PC-3 (cell line): ENCODE data around the gene MELTF. TPM values are rescaled to one million over a fixed set of nuclear protein-coding genes. Genes with fewer than 3 reads are reported as not detected.

ENCODE experiments used
- ATAC-seq: fragments of 200-7000 bp; cut with Tn5 transposase; 2 replicates; pipeline ENCODE4 v1.9.1; 2020; ENCODE audit warnings: mild to moderate bottlenecking, moderate library complexity
- BruUV-seq: library from RNA; stranded (reverse); fragments of 400-500 nt; replicated peaks from 2 replicates; lab custom pipeline; 2021; lab: Mats Ljungman, UMichigan
- CTCF ChIA-PET: fragments of 300-600 bp; sonication (Branson Sonifier 250); formaldehyde crosslinking; loops from one replicate; lab custom pipeline; 2022; ENCODE audit warnings: antibody characterized with exemption; lab: Charles Lee
- POLR2A ChIA-PET: fragments of 300-600 bp; sonication (Branson Sonifier 250); formaldehyde crosslinking; loops from one replicate; lab custom pipeline; 2022; ENCODE audit warnings: antibody characterized with exemption; ENCODE audit not compliant: unreplicated experiment; lab: Charles Lee
- DNase-seq: peaks from one replicate; pipeline ENCODE4 v3.0.0-alpha.2; 2015
- H2AFZ ChIP-seq: fragments of 300-600 bp; sonication (generic); 2 replicates; pipeline ENCODE4 v1.6.0; 2016; ENCODE audit warnings: antibody characterized with exemption, low read length
- H3F3A ChIP-seq: fragments of 300-600 bp; sonication (generic); one replicate; pipeline ENCODE4 v1.6.0; 2017; ENCODE audit warnings: antibody characterized with exemption, low read length, control low read depth, mild to moderate bottlenecking; ENCODE audit not compliant: unreplicated experiment
- H3K27ac ChIP-seq: fragments of 300-600 bp; sonication (generic); 2 replicates; pipeline ENCODE4 v1.5.1; 2016; ENCODE audit warnings: mild to moderate bottlenecking, low read length
- H3K27me3 ChIP-seq: fragments of 300-600 bp; sonication (generic); 2 replicates; pipeline ENCODE4 v1.6.1; 2016; ENCODE audit warnings: low read length, mixed read lengths
- H3K36me3 ChIP-seq: fragments of 300-600 bp; sonication (generic); 2 replicates; pipeline ENCODE4 v1.6.1; 2016; ENCODE audit warnings: low read depth, mixed run types, low read length, mixed read lengths
- H3K4me1 ChIP-seq: fragments of 300-600 bp; sonication (generic); 2 replicates; pipeline ENCODE4 v1.5.1; 2016; ENCODE audit warnings: low read length; ENCODE audit not compliant: insufficient read depth
- H3K4me2 ChIP-seq: fragments of 300-600 bp; sonication (generic); 2 replicates; pipeline ENCODE4 v1.6.0; 2016; ENCODE audit warnings: low read length
- H3K4me3 ChIP-seq: fragments of 300-600 bp; sonication (generic); 2 replicates; pipeline ENCODE4 v1.5.1; 2016; ENCODE audit warnings: mild to moderate bottlenecking, low read length, mixed read lengths
- H3K79me2 ChIP-seq: fragments of 300-600 bp; sonication (generic); 2 replicates; pipeline ENCODE4 v1.6.1; 2017; ENCODE audit warnings: low read length, mixed read lengths
- H3K9ac ChIP-seq: fragments of 300-600 bp; sonication (generic); 2 replicates; pipeline ENCODE4 v1.6.0; 2016; ENCODE audit warnings: mild to moderate bottlenecking, low read length
- H3K9me2 ChIP-seq: fragments of 300-600 bp; sonication (generic); replicated peaks from 2 replicates; pipeline ENCODE4 v1.6.1; 2016; ENCODE audit warnings: mixed run types, low read length, mixed read lengths
- H3K9me3 ChIP-seq: fragments of 300-600 bp; sonication (generic); 2 replicates; pipeline ENCODE4 v1.6.1; 2016; ENCODE audit warnings: low read length, mixed read lengths
- H4K20me1 ChIP-seq: fragments of 300-600 bp; sonication (generic); 2 replicates; pipeline ENCODE4 v1.6.1; 2016; ENCODE audit warnings: low read length, mixed read lengths
- EZH2 ChIP-seq: fragments of 300-600 bp; sonication (generic); IDR thresholded peaks from one replicate; pipeline ENCODE4 v1.6.1; 2017; ENCODE audit warnings: antibody characterized with exemption, mild to moderate bottlenecking, low read length; ENCODE audit not compliant: unreplicated experiment
- EZH2phosphoT487 ChIP-seq: fragments of 300-600 bp; sonication (generic); IDR thresholded peaks from 2 replicates; pipeline ENCODE4 v1.6.1; 2018; ENCODE audit warnings: mild to moderate bottlenecking, antibody characterized with exemption, low read length, borderline replicate concordance
- intact Hi-C: fragments of 100-400 bp; cut with micrococcal nuclease; formaldehyde crosslinking; loops from 2 replicates; pipeline ENCODE4 v1.9.0; 2023
- total RNA-seq: library from RNA; depleted of rRNA; stranded (reverse); fragments of >200 nt; gene quantifications from 2 replicates; pipeline ENCODE4 v1.2.3, GENCODE V29; 2014
- TF ChIP-seq, protein P1 (sequence below): fragments of 300-600 bp; sonication (generic); conservative IDR thresholded peaks from 2 replicates; pipeline ENCODE4 v1.5.1; 2017; ENCODE audit warnings: antibody characterized with exemption, low read depth, mild to moderate bottlenecking, low read length

Gene MELTF
- total RNA-seq, 1 experiment from 2014 or later, result 40.6 TPM

DNA sequence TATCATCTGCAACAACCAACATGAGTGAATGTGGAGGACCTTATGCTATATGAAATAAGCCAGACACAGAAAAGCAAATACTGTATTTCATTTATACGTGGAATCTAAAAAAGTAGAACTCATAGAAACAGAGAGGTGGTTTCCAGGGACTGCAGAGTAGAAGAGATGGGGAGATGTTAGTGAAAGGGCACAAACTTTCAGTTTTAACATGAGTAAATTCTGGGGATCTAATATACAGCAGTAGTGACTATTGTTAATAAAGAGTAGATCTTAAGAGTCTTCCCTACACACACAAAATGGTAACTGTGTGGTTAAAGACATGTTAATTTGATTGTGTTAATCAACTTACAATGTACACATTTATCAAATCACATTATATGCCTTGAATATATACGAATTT lies 20.9 kb upstream of the MELTF start:
- no peaks in the 10 kb centered on the region for H3K9me2 ChIP-seq
- no peak for ATAC-seq
- H3K4me1 ChIP-seq, result no peaks in the 10 kb centered on the region
- H3K27ac ChIP-seq, result no peak overlapping the region
- no peak overlapping the region for H3K9ac ChIP-seq
- no peak for TF ChIP-seq EZH2
- TF ChIP-seq, protein P1, sequence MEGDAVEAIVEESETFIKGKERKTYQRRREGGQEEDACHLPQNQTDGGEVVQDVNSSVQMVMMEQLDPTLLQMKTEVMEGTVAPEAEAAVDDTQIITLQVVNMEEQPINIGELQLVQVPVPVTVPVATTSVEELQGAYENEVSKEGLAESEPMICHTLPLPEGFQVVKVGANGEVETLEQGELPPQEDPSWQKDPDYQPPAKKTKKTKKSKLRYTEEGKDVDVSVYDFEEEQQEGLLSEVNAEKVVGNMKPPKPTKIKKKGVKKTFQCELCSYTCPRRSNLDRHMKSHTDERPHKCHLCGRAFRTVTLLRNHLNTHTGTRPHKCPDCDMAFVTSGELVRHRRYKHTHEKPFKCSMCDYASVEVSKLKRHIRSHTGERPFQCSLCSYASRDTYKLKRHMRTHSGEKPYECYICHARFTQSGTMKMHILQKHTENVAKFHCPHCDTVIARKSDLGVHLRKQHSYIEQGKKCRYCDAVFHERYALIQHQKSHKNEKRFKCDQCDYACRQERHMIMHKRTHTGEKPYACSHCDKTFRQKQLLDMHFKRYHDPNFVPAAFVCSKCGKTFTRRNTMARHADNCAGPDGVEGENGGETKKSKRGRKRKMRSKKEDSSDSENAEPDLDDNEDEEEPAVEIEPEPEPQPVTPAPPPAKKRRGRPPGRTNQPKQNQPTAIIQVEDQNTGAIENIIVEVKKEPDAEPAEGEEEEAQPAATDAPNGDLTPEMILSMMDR, result no peak
- TF ChIP-seq EZH2phosphoT487, result no peak
- no peaks in the 10 kb centered on the region for H3F3A ChIP-seq
- ChIA-PET CTCF (no interaction called here), POLR2A (no interaction called here)
- no peaks in the 10 kb centered on the region for H3K79me2 ChIP-seq
- intact Hi-C loops, result no loop called here
- no peak overlapping the region for H3K4me2 ChIP-seq
- H3K36me3 ChIP-seq, result peaks cover 21% of the 10 kb centered on the region; the same call in 1 of the 2 replicates
- H4K20me1 ChIP-seq, result no peaks in the 10 kb centered on the region
- BruUV-seq, result no TSS peak
- no peaks in the 10 kb centered on the region for H3K9me3 ChIP-seq
- no peak for DNase-seq
- no peaks in the 10 kb centered on the region for H3K27me3 ChIP-seq
- H3K4me3 ChIP-seq, result no peak overlapping the region
- no peak overlapping the region for H2AFZ ChIP-seq

DNA sequence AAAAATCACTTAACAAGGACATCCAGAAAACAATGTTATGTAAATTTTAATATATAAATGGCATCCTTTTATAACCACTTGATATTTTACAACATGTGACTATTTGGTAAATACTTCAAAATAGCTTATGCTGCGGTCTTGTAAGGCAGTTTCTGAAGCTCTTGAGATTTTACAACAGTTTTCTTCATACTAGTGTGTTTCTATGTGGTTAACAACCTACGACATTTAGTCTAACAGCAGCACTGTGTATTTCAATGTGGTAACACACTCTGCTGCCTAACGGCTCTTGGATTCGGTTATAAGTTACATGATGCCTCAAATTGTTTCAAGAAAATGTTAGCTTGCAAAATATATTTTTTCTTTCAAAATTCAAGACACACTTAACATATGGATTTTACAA lies 12.9 kb upstream of the MELTF start:
- CTCF ChIA-PET, result no interaction called here

DNA sequence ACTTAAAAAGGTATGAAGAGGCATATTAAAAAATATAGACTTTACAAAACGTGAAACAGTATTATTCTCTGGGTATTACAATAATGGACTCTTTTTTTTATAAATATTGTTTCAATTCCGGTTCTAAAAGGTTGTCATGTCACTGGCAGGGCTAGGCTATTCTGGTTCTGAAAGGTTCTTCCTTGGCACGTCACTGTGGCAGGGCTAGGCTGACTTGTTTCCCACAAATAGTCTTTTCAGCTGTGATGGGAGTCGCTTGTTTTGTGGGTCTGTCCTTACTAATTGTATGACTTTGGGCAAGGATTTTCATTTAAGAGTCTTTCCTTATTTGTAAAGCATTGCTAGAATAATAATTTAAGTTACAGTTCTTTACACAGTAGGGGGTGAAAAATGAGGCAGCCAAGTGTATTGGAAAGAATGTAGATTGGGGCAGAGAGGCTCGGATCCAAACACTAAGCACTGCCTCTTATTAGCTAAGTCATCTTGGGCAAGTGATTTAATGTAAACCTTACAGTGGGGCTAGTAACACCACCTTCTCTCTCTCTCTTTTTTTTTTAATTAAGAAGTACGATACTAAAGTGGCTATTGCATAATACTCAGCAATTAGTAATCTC lies 12.4 kb upstream of the MELTF start:
- Histone ChIP-seq H3K36me3 (peaks cover 17% of the 10 kb centered on the region), H3K9me2 (no peaks in the 10 kb centered on the region), H3K27me3 (no peaks in the 10 kb centered on the region), H2AFZ (no peak overlapping the region), H3K9me3 (no peaks in the 10 kb centered on the region), H3K4me1 (peaks cover 13% of the 10 kb centered on the region), H3K27ac (no peak overlapping the region), H3K4me2 (no peak overlapping the region), H3K4me3 (no peak overlapping the region), H3F3A (no peaks in the 10 kb centered on the region), H3K9ac (no peak overlapping the region), H4K20me1 (no peaks in the 10 kb centered on the region), H3K79me2 (no peaks in the 10 kb centered on the region)
- TF ChIP-seq EZH2 (no peak), EZH2phosphoT487 (no peak)
- TF ChIP-seq, protein P1, result no peak
- DNase-seq (no peak), ATAC-seq (no peak)
- intact Hi-C loops, result no loop called here
- ChIA-PET CTCF (no interaction called here), POLR2A (no interaction called here)
- no TSS peak for BruUV-seq

More for the DNA sequence above, 12.9 kb upstream of the MELTF start:
- Histone ChIP-seq H3K4me2 (no peak overlapping the region), H3K36me3 (peaks cover 22% of the 10 kb centered on the region), H3K9me3 (no peaks in the 10 kb centered on the region), H3F3A (no peaks in the 10 kb centered on the region), H3K79me2 (no peaks in the 10 kb centered on the region), H3K4me1 (peaks cover 13% of the 10 kb centered on the region), H3K27ac (no peak overlapping the region), H3K9ac (no peak overlapping the region), H3K27me3 (no peaks in the 10 kb centered on the region), H2AFZ (no peak overlapping the region), H3K4me3 (no peak overlapping the region), H3K9me2 (no peaks in the 10 kb centered on the region), H4K20me1 (no peaks in the 10 kb centered on the region)
- intact Hi-C loops, result no loop called here
- POLR2A ChIA-PET, result no interaction called here
- DNase-seq, result no peak
- TF ChIP-seq EZH2phosphoT487 (no peak), EZH2 (no peak)
- TF ChIP-seq, protein P1, result no peak
- BruUV-seq, result no TSS peak
- no peak for ATAC-seq
